GM21367 (cell line): ENCODE measurements around the gene KIAA0232.
"Not testable (repeated sequence)": the region's sequence is repeated elsewhere in the genome, so short reads cannot be mapped to it uniquely, and the experiment has no call there.

Experiments used
- ATAC-seq: cut with Tn5 transposase; IDR thresholded peaks from one replicate; pipeline ENCODE4 v1.9.1; 2021; ENCODE audit not compliant: unreplicated experiment

The KIAA0232 gene

DNA sequence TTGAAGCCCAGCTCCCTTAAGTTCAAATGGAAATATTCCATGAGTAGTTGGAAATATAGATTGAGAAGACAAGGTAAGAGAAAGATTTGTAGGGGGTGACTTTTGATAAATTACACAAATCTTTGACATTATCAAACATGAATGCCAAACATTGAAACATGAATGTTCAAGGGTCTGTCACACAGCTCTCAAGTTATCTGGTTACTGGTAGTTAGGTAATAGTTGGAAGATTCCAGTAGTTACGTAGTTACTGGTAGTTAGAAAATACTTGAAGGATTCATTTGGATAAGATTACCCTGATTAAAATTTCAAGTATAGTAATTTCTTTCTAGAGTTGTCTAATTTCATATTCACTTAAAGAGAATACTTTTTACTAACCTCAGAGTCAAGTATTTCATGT, 20.7 kb downstream of the KIAA0232 start:
- no peak for ATAC-seq

DNA sequence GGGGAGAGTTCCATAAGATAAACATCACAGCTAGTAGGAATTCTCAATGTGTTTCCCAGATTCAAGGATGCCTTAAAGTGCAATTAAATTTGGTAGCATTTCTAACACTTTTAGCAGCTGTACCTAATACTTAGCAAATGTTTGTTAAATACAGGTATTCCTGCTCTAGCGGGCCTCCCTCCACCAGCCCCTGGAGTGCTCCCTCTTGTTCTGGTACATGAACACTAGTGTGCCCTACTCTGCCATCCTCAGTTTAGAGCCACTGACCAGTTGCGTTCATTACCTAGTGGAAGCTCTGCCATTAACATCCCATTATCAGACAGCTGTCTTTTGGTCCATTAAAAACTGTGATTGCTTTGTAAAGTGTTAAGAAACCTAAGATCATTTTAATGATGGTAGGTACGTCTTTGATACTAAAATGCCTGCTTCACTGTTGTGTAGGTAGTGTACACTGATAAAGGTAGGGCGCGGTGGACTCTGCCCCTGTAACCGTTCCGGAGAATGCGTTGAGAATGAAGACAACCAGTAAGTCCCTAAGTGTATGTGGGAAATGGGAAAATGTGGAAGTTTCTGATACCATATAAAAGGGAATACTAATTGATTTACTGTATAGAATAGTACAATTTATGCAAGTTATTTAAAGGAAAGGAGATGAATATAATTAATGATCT, 21.7 kb downstream of the KIAA0232 start:
- no peak for ATAC-seq

DNA sequence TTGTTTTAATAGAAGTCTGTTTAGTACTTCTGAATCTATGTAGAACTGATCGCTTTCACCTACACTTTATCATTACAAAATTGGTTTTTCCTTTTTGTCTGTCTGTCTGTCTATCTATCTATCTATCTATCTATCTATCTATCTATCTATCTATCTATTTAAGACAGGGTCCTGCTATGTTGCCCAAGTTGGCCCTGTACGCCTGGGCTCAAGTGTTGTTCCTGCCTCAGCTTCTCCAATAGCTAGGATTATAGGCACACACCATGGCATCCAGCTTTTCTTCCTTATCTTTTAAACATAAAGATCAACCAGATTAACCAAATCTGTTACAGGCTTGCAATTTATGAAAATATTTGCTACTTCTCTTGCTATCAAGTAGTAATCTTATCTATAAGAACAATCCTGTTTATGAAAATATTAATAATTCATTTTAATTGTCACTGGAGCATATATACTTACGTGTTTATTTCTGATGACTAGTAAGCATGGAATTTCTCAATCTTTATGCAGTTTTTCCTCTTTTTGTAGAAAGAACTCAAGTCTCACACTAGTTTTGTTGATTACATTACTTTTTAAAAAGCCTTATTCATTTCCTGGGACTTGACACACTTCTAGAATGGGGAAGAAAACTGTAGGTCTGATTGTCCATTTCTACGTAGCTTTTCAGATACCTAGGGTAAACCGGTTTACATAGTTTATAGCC, 24.5 kb downstream of the KIAA0232 start:
- no peak for ATAC-seq

DNA sequence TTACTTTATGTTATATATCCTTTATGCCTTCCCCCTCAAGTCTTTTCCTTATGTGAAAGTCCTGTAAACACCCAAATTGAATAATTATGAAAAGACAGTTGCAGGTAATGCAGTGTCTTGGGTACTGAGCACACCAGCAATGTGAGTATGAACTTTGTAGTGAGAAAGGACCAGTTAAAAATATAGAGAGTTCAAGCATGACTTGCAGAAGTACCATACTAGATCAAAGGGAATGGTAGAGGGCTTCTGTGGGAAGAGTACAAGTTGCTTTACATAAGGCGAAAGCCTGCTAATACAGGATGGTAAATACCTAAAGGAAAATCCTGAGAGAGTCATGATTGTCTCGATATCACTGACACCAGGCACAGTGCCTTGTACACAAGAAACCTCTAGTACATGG, 25.7 kb downstream of the KIAA0232 start:
- no peak for ATAC-seq

DNA sequence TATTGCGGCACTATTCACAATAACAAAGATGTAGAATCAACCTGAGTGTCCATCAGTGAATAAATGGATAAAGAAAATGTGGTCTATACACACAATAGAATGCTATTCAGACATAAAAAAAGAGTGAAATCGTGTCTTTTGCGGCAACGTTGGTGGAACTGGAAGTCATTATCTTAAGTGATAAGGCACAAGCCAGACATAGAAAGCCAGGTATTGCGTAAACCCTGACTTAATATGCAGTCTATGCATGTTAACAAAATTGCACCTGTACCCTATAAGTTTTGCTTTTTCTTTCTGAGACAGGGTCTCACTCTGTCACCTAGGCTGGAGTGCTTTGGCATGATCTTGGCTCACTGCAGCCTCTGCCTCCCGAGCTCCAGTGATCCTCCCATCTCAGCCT, 28.6 kb downstream of the KIAA0232 start:
- no peak for ATAC-seq

DNA sequence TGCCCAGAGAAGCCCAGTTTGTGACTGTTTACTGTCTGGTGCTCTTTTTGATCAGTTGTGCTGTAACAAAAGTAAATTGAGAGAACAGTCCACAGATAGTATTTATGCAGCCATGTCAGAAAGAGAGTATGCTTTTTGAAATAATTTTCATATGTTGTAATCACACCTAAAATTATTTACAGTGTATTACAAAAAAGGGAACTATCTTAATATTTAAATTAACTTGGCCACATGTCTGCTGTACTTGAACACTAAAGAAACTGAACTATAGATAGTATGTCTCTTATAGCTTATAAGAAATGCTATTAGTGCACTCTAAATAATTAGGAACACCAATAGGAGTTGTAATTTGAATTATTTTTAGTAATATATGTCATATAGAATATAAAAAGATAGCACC, 30.2 kb downstream of the KIAA0232 start:
- ATAC-seq, result no peak

DNA sequence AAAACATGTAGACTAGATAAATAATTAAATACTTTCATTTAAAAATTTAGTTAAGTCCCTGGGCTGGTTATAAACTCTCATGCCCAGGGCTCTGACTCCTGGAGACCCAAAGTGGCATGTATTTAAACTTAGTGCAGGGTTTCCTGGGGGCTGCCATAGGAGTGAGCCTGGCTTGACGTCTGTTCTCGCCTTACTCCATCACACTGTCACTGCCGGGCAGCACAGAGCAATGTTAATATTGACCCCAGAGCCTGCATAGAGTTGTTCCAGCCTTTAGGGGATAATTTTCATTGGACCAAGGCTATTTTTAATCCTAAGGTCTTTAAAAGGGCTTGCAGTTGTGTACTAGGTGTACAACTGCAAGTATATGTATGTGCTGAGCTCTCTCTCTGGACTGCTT, 31.2 kb downstream of the KIAA0232 start:
- ATAC-seq, result no peak

DNA sequence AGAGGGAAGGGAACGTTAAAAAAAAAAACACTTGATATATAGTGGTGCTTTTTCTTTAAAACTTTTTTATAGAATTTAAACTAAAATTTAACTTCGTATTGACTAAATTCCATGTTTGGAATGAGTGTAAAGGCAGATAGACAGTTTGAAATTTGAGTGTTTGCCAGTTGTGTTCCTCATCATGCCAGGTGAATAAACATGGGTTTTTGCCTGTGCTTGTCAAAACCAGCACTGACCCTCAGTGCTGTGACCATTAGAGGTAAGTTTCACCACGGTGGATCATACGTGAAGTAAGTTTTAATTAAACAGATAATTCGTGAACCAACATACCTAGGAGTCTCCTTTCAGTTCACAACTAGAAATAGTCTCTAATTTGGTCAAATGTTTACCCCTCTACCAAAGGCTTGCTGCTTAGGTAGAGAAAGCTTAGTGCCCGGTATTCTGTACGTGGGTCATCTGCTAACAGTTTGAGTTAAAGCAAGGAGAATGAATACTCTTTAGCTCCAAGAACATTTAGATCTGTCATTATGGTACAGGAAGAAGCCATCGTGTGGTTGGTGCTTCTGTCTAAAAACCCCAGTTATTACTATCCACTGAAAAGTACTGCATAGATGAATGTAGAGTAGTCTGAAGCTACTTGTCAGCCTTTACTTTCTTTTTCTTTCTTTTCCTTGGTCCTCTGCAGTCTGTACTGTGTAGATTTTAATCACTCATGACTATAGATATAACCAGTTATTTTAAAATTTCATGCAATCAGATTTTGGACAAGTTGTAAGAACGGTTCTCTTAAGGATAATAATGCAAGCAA, 32.7 kb downstream of the KIAA0232 start:
- no peak for ATAC-seq

DNA sequence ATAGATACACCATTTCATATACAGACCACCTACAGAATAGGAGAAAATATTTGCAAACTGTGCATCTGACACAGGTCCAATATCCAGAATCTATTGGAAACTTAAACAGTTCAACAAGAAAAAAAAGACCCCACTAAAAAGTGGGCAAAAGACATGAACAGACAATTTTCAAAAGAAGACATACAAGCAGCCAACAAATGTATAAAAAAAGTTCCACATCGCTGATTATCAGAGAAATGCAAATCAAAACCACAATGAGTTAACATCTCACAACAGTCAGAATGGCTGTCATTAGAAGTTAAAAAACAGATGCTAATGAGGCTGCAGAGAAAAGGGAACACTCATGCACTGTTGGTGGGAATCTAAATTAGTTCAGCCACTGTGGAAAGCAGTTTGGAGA, 36.8 kb downstream of the KIAA0232 start:
- no peak for ATAC-seq

DNA sequence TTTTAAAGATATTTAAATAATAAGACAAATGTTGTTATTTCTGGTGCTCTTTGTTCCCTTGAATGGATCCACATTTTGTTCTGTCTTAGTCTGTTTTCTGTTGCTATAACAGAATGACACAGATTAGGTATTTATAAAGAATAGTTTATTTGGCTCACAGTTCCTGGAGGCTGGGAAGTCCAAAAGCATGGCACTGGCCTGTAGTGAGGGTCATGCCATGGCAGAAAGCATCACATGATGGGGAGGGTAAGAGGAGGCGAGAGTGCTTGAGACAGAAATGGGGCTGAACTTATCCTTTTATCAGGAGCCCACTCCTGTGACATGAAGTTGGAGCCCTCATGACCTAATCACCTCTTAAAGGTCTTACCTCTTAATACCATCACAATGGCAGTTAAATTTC, 38.2 kb downstream of the KIAA0232 start:
- no peak for ATAC-seq

DNA sequence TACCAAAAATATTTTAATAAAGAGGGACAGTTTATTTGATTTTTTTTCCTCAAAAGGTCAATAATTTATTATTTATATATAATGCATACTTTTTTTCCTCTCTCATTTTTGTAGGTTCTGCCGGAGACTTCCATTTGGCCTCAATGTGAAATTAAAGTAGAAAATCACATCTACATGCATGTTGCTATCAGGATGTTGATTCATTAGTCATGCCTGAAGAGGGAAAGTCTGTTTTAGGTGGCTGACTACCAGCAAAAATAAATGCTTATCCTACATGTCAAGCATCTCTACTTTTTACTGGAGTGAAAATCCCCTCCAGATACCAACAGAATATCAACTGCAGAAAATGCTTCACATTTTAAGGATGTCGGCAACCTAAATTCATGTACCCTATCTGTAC, 41.5 kb downstream of the KIAA0232 start:
- no peak for ATAC-seq

DNA sequence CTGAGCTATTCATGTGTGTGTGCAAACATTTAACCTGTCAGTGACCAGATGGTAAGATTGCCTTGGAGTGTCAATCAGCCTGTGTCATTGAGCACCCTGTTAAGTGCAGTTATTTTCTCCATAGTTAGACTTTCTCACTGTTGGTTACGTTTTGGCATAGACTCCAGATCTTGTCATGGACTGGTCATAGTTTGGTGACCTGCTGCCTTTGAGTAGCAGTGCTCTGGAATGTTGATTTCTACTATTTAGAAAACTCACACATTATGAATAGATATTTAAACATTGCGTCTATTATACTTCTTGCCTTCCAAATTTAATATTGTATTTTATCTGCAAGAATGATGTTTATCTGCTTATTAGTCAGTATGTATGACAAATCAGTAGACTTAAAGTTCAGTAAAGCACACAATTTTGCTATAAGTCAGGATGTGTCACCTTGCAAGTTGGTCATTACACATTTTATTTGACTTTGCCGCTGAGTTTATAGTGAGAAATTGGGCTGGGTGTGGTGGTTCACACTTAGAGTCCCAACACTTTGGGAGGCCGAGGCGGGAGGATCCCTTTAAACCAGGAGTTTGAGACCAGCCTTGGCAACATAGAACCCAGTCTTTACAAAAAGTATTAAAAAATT, 42.4 kb downstream of the KIAA0232 start:
- no peak for ATAC-seq

DNA sequence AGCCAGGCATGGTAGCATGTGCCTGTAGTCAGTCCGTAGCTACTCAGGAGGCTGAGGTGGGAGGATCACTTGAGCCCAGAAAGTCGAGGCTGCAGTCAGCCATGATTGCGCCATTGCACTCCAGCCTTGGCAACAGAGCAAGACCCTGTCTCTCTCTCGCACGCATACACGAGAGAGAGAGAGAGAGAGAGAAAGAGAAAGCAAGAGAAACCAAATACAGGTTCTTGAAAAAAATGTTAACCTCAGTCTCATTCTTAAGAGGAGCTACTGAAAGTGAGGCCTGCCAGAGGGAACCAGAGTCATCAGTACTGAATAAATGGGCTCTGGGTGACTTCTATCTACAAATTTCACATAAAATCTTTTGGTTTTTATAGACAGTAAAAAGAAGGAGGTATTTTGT, 42.9 kb downstream of the KIAA0232 start:
- no peak for ATAC-seq

DNA sequence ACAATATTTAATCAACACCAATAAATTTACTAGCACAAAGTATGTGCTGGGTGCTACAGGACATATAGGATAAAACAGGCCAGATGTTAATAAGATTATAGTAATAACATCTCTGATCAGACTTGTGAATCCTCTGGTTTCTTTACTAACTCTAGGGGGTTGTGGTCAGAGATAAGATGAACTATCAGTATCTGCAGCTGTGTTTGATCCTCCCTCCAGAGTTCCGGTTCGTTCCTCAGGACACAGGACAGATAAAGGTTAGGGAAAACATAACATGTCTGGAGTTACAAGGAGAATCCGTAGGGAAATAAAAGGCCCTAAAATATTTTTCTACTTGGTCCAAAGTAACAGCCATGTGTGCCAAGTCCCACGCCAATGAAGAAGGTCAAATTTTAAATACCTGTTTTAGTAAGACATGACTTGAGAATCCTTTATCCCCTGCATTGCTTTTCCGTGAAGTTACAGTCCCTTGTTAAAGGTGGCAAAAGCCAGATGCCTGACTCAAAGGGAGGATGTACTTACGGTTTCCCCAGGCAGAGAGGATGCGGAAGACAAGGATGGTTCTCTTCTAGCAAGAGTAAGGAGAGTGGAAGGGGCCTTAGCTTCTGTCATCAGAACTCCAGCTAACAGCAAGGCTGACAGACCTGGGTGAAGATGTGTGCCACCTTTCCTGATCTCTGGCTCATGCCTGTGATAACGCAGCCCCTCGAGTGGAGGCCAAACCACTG, 44.4 kb downstream of the KIAA0232 start:
- no peak for ATAC-seq

DNA sequence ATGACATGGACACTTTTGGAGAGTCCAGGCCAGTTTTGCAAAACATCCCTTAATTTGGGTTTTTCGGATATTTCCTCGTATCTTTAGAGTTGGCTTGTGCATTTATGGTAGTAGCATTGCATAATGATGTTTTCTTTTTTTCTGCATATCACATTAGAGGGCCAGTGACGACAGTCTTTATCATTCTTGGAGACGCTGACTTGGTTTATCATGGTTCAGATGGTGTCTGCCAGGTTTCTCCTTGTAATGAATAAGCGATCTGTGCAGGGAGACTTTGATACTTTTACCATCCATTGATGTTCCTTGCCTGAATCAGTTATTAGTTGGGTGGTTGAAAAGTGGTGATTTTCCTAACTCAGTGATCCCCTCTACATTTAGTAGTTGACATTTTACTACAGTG, 46.6 kb downstream of the KIAA0232 start:
- ATAC-seq, result no peak

DNA sequence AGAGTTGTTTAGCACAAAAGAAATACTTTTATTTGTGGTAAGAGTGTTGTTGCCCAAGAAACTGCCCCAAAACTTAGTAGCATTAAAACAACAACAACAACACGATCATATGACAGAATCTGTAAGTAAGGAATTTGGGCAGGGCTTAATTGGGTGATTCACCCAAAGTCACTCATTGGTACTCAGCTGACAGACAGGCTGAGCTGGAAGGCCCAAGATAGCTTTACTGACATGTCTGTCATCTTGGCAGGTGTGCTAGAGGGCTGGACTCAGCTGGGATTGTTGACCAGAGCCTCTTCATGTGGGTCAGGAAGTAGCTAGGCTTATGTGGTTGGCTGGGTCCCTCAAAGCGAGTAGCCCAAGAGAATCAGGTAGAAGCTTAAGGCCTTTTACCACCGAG, 52.3 kb downstream of the KIAA0232 start:
- ATAC-seq, result no peak

DNA sequence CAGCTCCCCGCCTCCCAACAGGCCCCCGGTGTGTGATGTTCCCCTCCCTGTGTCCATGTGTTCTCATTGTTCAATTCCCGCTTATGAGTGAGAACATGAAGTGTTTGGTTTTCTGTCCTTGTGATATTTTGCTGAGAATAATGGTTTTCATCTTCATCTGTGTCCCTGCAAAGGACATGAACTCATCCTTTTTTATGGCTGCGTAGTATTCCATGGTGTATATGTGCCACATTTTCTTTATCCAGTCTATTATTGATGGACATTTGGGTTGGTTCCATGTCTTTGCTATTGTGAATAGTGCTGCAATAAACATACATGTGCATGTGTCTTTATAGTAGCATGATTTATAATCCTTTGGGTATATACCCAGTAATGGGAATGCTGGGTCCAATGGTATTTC, 53.1 kb downstream of the KIAA0232 start:
- not testable (repeated sequence) for ATAC-seq

DNA sequence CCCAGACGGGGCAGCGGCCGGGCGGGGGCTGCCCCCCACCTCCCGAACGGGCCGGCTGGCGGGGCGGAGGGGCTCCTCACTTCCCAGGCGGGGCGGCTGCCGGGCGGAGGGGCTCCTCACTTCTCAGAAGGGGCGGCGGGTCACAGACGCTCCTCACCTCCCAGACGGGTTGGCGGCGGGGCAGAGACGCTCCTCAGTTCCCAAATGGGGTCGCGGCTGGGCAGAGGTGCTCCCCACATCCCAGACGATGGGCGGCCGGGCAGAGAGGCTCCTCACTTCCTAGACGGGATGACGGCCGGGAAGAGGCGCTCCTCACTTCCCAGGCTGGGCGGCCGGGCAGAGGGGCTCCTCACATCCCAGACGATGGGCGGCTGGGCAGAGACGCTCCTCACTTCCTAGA, 54.6 kb downstream of the KIAA0232 start:
- not testable (repeated sequence) for ATAC-seq

DNA sequence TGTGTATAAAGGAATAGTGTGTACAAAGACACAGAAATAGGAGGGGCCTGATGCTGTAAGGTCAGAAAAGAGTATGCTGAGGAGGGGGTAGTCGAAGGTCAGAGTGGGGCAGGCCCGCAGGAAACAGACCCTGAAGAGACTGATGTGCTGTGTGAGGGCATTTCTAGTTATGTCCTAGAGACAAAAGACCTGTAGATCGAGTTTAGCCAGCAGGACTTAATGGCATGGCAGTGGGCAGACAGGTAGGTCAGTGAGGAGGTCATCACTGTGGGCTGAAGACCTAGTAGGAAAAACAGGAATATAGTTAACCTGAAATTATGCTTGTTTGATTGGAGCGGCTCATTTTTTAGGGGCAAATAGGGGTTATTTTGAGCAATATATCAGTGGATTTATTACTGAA, 57.1 kb downstream of the KIAA0232 start:
- ATAC-seq, result no peak

DNA sequence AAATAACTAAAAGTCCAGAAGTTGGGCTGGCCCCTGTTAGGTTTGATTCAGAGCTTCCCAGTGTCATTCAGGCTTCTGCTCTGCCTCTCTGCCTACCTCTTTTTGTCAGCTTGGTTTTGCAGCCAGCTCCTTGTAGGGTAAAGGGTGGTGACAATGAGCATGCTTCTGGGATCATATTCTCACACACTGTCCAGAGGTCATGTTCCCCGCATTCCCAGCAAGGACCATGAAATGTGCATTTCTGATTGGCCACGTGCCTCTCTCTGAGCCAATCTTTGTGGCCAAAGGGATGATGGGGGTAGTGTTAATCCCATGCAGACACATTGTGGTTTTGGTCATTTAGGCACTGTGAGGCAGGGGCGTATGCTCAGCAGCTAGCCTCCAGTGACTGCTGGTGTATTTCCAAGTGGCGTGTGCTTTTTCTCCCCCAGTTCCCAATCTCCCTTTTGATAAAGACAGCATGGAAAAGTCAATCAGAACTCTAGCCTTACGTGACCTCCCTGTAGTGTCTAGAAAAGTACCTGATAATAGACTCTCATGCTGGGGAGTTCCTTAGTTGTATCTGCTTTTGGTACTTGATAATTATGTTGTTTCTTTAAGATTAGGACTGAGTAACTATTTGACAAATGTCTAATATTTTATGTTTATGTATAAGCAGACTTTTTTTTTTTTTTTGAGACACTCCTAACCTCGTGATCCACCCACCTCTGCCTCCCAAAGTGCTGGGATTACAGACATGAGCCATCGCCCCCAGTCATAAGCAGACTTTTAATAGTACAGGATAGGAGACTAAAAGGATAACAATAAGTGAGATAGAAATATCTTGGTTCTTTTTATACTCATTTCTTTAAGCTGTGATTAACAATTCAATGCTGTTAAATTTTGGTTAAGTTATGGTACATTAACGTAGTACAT, 57.8 kb downstream of the KIAA0232 start:
- no peak for ATAC-seq
